PFSK-1 (cell line): ENCODE results near the gene RGS14.

Source experiments
- FOXP2 ChIP-seq: optimal IDR thresholded peaks from 2 replicates; pipeline ENCODE3; 2011; ENCODE audit warnings: borderline replicate concordance, control low read depth, inconsistent platforms; ENCODE audit not compliant: insufficient read depth; ENCODE audit errors: extremely low read length, extremely low read depth
- POLR2AphosphoS5 ChIP-seq: IDR thresholded peaks from 2 replicates; pipeline ENCODE4 v1.6.1; 2012; ENCODE audit warnings: low read depth, mild to moderate bottlenecking, control low read depth, low read length, moderate library complexity
- SIN3A ChIP-seq: IDR thresholded peaks from 2 replicates; pipeline ENCODE4 v1.6.1; 2012; ENCODE audit warnings: mild to moderate bottlenecking, low read length, moderate library complexity, borderline replicate concordance; ENCODE audit not compliant: insufficient read depth
- TAF1 ChIP-seq: IDR thresholded peaks from 2 replicates; pipeline ENCODE4 v1.6.1; 2012; ENCODE audit warnings: low read length, control low read depth, borderline replicate concordance; ENCODE audit not compliant: insufficient read depth
- TF ChIP-seq, protein P1 (sequence below), 2 experiments: IDR thresholded peaks; 2 replicates each; pipeline versions ENCODE4 v1.6.1 to v1.8.0; 2011 to 2012; ENCODE audit warnings: low read depth in 2 of 2, low read length in 2 of 2, control low read depth in 1 of 2, inconsistent platforms in 1 of 2, mild to moderate bottlenecking in 1 of 2, moderate library complexity in 1 of 2; ENCODE audit not compliant: insufficient read depth in 1 of 2

RGS14 gene

DNA sequence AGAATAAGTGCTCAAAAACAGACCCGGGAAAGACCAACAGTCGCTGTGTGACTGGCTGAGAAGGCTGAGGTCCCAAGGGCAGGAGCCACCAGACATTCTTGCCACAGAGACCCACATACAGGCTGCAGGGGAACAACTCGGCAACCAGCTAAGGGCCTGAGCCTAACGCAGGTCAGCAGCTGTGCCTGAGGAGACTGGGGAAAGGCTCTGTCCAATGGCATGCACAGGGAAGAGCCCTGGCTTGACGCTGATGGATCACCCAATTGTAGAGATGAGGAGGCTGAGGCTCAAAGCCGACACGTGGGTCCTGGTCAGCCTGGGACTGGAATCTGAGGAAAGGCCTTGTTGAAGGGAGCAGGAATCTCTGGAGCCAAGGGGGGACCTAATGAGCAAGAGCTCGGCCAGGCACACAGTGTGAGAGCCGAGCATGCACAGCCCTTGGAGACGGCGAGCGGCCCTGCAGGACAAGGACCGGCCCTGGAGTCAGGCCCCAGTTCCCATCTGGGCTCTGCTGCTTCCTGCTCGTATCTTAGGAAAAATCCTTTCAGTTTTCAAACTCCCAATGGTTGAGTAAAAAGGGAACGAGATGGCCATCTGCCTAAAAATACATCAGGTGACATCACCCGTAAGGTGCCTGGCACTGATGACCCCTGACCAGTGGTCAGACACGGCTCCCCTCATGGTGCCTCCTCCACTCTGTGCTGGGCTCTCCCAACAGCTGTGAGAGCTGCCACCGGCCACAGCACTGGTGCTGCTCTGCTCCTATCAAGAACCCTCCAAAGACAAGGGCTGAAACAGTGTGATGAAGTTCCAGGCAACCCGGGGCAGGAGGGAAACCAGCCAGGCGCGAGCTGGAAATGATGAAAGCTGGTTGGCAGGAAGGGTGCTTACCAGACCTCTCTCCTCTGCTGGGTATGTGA lies 22.7 kb upstream of the RGS14 start:
- no peak for TF ChIP-seq SIN3A

DNA sequence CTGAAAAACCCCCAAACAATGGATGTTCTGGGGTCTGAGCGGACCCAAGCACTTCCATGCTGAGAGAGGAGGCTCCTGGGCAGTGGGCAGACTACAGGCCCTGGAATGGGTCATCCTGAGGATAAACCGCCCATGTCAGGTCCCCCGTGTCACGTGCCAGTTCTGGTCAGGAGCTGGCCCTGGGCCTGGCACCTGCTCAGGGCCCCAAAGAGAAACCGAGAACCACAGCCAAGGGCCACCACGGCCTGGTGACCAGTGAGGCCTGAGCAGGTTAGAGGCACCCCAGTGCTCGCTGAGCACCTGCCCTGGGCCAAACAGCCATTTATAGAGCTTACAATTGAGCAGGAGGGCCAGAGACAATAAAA lies 22.0 kb upstream of the RGS14 start:
- no peak for TF ChIP-seq FOXP2
- no peak for TF ChIP-seq TAF1
- TF ChIP-seq POLR2AphosphoS5: no peak
- TF ChIP-seq, protein P1, sequence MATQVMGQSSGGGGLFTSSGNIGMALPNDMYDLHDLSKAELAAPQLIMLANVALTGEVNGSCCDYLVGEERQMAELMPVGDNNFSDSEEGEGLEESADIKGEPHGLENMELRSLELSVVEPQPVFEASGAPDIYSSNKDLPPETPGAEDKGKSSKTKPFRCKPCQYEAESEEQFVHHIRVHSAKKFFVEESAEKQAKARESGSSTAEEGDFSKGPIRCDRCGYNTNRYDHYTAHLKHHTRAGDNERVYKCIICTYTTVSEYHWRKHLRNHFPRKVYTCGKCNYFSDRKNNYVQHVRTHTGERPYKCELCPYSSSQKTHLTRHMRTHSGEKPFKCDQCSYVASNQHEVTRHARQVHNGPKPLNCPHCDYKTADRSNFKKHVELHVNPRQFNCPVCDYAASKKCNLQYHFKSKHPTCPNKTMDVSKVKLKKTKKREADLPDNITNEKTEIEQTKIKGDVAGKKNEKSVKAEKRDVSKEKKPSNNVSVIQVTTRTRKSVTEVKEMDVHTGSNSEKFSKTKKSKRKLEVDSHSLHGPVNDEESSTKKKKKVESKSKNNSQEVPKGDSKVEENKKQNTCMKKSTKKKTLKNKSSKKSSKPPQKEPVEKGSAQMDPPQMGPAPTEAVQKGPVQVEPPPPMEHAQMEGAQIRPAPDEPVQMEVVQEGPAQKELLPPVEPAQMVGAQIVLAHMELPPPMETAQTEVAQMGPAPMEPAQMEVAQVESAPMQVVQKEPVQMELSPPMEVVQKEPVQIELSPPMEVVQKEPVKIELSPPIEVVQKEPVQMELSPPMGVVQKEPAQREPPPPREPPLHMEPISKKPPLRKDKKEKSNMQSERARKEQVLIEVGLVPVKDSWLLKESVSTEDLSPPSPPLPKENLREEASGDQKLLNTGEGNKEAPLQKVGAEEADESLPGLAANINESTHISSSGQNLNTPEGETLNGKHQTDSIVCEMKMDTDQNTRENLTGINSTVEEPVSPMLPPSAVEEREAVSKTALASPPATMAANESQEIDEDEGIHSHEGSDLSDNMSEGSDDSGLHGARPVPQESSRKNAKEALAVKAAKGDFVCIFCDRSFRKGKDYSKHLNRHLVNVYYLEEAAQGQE (IDR thresholded peaks at IDR 0.05; ENCODE audit: insufficient read depth in 1 of 2, low read depth in 2 of 2, low read length in 2 of 2): no peak

DNA sequence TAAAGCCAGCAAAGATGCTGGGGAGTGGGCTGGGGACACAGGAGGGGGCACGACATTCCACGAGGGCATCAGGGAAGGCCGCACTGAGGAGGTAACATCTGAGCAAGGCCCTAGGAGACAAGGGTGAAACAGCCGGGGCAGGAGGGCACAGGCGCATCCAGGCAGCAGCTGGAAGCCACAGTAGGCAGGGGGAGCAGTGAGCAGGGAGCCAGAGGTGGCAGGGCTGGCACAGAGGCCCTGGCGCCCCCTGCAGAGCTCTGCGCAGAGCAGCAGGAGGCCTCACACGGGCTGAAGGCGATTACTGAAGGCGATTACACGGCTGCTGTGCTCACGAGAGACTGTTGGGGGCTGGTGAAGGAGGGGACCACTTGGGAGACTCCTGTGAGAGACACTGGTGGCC lies 21.6 kb upstream of the RGS14 start:
- no peak for TF ChIP-seq POLR2AphosphoS5
- no peak for TF ChIP-seq FOXP2
- TF ChIP-seq SIN3A: no peak
- TF ChIP-seq, protein P1 (IDR thresholded peaks at IDR 0.05; ENCODE audit: insufficient read depth in 1 of 2, low read depth in 2 of 2, low read length in 2 of 2): no peak

DNA sequence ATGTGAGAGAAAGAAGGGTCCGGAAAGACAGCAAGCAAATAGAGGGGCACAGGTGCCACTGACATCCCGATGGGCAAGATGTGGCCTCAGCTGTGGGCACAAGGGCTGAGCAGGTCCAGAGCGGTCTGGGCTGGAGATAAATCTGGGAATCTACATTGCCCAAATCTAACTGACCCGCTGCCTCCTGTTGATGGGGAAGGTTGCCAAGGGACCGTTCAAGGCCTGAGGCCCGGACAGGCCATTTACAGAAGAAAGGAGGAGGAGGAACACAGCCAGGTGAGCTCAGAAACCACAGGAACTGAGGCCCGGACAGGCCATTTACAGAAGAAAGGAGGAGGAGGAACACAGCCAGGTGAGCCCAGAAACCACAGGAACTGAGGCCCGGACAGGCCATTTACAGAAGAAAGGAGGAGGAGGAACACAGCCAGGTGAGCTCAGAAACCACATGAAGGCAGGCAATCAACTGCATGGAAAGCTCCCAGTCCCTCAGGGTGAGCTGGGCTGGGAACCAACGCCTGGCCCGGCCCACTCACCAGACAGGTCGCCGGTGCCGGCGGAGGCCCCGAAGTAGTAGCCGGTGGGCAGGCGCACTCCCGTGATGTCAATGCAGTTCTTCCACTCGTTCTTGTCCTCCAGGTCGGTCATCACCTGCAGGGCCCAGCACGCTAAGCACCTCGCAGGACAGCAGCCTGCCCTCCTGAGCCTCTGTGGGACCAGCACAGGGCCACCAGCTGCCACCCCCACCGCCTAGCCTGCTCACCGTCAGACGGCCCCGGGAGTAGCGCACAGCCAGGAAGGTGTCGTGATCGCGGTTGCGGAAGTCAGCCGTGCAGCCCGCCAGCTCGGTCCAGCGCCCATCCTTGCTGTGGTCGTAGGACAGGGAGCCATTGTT lies 20.9 kb upstream of the RGS14 start:
- TF ChIP-seq TAF1 (no peak), FOXP2 (no peak), SIN3A (no peak), POLR2AphosphoS5 (no peak)
- TF ChIP-seq, protein P1 (IDR thresholded peaks at IDR 0.05; ENCODE audit: insufficient read depth in 1 of 2, low read depth in 2 of 2, low read length in 2 of 2): no peak

DNA sequence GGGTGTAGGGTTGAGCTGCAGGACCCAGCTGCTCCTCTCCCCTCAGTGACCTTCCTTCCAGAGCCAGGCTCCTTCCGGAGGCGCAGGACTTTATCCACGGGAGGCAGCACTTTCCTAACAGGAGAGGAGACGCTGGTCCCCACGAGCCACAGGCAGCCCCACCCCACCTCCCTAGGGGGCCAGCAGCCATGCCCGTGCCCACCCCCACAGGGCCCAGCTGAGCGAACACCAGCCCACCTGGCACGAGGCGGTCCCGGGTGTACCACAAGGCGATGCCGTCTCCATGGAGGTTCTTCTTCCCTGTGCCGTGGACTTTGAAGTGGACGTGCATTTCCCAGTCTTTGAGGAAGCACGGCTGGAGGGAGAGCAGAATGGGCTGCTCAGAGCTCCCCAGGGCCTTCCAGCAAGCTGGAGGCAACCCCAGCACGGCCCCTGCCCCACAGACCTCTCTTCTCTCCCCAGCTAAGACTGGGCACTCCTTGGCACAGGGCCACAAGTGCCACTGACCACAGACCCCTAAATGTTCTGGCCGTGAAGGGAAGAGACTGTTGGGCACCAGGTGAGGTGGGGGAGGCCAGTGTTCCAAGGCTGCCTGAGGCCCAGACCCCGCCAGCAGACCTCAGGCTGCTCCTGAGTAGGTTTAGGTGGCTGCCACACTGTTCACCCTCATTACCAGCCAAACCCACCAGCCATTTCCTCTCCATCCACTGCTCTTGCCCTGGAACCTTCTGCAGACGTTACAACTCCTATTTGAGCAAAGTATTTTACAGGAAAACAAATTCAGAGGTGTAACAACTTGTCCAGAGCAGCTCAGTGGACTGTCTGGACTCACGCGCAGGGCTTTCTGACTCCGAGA lies 19.2 kb upstream of the RGS14 start:
- TF ChIP-seq POLR2AphosphoS5: no peak
- TF ChIP-seq FOXP2: no peak
- TF ChIP-seq, protein P1 (IDR thresholded peaks at IDR 0.05; ENCODE audit: insufficient read depth in 1 of 2, low read depth in 2 of 2, low read length in 2 of 2): no peak
- no peak for TF ChIP-seq TAF1
- no peak for TF ChIP-seq SIN3A
